Astrocyte of the hippocampus (primary cell): ENCODE measurements around the gene PSMB7.

ENCODE experiments used
- DNase-seq: peaks from one replicate; pipeline ENCODE4 v3.0.0; 2011; ENCODE audit warnings: low read depth, low spot score

Gene PSMB7

DNA sequence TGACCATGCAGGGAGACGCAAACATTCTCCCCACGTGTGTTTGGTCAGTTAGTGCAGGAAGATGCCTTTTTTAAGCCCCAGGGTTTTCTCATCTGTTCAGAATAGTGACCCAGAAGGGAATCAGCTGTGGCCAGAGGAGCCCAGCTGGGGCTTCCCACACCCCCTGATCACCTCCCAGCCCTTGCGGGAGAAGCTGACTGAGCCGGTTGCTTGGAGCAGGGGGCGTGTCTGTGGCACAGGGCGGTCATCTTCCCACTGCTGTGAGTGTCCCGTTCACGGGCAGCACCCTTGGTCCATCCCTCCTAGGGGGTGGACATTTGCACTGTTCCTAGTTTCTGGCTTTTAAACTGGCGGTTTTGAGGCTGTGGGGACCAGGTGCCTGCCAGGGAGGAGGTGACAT, 87.8 kb downstream of the PSMB7 start:
- DNase-seq: no peak

DNA sequence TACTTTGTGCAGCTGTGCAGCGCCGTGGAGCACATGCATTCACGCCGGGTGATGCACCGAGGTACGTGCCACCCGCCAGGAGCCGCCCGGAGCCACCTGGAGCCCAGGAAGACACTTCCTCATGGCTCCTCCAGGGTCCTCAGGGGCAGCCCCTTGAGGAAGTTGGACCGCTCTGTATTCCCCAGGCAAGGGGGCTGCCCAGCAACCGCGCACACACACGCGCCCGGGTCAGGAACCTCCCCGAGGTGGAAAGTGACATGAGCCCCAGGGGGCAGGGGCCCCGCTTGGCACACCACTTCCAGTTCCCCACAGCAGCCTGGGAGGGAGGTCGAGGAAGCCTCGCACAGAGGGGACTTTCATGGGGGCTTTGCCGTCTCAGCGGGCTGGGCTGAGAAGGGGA, 88.9 kb downstream of the PSMB7 start:
- DNase-seq: no peak

DNA sequence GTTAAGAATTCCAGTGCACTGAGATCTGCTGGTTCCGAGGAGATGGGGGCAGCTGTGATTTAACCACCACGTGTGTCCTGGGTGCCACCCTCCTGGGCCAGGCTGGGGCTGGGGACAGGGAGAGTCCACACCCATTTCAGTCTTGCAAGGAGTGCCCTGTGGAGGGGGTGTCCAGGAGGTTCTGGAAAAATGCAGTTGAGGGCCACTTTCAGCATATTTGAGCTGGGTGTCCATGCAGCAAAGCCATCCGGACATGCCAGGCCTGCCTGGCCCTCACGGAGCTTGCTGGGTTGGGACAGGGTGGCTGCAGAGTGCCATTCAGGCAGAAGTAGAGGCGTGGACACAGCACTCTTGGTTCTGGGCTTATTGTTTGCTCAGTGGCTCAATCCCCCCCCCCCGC, 89.4 kb downstream of the PSMB7 start:
- no peak for DNase-seq

DNA sequence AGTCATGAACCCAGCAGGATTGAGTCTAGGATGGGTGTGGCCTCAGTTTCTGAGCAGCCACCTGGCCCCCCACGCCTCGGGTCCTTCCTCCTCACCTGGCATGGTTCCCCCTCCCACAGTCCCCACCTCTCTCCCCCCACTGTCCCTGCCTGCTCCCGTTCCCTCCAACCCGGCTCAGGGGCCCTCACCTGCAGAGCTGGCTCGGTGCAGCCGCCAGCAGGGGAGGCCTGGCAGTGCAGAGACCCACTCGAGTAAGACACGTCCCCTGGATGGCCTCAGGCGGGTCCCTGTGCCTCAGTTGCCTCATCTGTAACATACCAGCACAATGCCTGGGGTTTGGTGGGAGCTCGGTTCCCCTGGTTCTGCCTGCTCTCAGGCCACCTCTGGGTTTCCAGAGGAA, 91.3 kb downstream of the PSMB7 start:
- DNase-seq: no peak

DNA sequence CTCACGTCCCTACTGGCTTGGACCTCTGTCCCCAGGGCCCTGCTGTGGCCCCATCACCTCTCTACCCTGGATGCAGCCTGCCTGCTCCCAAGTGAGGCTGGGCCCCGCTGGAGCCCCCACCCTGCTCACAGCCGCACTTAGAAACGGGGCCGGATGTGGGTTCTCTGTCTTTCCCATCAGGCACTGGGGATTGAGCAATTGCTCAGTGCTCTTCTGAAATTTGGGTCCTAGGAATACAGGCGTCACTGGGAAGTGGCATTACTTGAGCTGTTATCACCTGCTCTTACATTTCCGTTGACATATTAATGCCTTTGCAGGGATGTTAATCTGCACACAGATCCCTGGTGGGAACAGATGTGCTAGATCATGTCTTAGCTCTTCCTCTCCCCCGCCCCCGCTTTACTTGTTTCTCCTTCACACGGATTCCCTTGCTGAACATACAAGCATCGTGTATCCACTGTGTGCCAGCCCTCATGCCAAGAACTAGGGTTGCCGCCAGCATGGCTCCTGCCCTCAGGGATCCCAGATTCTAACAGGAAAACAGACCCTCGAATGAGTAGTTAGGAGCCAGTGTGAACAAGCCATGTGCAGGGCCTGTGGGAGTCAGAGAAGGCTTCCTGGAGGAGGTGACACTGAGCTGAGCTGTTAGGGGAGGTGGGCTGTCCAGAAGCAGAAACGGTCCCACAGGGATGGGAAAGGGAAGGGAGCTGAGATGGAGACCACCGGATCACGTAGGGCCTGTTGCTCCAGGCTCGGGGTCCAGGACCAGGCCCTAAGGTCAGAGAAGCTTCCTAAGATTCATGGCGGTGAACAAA, 92.4 kb downstream of the PSMB7 start:
- no peak for DNase-seq

DNA sequence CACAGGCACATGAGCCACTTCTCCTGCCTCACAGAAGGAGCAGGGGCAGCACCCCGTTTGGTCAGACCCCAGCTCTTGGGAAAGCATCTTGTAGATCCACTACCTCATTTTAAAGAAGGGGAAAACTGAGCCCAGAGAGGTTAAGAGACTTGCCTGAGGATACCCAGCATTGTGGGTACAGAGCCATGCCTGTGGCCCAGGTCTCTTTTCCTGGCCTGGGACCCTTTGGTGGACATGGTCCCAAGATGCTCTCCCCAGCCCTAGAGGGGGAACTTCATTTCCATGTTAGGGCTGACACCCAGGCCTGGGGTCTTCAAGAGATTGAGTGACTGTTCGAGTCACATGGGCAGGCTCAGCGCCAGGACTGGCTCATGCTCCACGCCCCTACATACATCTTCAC, 93.3 kb downstream of the PSMB7 start:
- DNase-seq: no peak

DNA sequence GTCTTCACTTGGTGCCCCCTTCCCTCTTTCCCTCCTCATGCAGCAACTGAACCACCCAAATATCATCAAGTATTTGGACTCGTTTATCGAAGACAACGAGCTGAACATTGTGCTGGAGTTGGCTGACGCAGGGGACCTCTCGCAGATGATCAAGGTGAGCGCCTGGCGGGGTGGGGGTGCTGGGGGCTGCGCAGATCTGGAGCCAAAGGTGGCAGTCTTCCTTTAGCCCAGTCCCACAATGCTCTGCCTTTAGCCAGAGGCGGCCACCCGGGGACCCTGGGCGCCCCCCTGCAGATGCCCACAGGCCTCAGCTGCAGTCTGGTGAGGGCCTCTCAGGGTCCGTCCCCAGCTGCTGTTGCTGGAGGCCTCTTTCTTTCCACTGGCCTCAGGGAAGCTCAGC, 93.8 kb downstream of the PSMB7 start:
- no peak for DNase-seq

DNA sequence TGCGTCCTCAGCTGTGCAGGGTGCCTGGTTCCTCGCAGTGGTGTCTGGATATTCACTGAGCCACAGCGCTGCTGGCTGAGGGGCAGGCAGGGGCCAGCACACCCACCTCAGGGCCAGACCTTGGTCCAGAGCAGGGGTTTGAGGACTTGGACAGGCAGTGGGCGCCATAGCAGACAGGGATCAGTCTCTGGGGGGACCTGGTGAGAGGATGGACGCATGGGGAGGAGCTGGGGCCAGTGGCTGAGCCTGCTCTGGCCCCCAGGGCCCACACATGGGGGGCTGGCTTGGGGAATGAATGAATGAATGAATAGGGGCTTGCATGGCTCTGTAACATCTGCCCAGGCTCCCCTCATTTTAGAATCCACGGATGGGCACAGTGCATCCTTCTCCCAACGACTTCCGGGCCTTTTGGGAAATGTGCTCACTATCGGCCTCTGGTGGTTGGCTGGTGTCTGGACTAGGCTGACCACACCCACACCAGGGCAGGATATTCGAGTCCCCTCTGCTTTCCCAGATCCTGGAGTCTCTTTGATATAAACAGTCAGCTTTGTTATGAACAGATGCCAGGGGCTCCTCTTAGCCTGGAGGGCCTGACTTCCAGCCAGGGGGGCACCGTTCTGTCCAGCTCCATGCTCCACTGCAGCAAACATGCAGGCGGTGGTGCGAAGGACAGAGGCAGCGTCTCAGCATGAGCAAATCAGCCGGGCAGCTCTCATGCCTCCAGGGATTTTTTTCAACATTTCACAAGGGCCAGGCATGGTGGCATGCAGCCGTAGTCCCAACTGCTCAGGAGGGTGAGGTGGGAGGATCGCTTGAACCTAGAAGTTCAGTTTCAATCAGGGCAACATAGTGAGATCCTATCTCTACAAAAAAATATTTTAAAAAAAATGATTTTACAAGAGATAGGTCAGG, 94.9 kb downstream of the PSMB7 start:
- peak; percentile 80 for DNase-seq

DNA sequence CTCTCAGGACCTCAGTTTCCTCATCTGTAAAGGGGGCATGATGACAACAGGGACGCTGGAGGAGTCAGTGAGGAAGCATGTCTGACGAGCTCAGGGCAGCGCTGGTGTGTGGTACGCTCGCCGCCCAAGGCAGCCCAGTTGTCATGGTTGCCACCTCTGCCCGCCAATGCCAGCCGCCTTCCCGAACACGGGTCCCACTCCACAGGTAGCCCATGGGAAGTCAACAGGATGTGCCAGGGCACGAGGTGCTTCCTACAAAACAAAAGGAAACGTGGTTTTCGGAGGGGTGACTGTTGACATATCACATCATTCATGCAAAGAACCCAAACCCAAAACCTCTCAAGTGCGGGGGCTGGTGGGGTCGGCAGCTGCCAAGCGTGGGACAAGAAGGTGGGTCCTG, 99.4 kb downstream of the PSMB7 start:
- DNase-seq: no peak

DNA sequence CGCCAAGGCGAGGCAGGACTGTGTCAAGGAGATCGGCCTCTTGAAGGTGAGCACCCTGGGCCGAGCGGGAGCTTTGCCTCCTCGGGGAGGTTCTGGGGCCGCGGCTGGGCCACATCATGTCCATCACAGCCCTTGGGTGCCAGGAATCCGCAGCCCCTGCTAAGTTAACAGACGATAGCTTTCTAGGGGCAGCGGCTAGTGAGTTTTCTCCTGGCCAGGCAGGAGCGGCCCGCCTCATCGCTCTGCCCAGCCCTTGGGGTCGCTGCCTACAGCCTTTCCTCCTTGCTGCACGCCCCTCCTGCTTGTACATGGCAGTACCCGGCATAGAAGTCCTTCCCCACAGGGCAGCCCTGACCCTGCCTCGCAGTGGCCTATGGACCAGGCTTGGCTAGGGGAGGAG, 101.3 kb downstream of the PSMB7 start:
- no peak for DNase-seq

DNA sequence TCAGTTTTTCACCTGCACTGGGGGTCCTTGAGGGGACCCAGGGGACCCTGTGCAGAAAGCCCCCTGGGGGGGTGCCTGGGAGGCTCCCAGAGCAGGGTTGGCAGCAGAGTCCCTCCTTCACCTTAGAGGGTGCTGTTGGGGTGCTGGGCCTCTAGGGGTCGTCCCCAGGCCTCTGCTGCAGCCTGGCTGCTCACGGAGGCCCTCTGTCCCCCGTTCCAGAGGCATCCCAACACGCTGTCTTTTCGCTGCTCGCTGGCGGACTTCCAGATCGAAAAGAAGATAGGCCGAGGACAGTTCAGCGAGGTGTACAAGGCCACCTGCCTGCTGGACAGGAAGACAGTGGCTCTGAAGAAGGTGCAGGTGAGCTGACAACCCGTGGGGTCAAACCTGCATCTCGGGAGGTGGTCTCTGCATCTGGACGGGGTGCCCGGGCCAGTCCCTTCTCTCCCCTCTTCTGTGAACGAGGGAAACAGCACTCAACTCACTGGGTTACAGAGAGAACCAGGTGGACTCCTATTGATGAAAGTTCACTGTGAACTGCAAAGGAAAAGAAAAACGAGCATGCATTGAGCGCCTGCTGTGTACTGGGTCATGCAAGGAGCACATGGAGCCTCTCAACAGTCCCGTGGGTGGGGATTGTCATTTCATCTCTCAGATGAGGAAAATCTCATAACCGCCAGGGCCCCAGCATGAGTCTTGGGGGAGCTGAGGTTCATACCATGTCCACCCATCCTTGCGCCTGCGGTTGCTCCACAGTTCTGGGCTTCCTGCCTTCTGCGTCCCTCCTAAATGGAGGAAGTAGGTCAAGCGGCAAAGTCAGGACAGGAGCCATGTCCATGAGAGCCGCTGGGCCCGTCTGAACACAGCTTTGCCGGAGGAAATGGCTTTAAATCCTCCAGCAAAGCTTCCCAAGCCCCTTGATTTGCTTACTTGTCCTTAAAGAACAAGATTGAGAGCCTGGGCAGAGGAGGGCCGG, 102.7 kb downstream of the PSMB7 start:
- DNase-seq: no peak

DNA sequence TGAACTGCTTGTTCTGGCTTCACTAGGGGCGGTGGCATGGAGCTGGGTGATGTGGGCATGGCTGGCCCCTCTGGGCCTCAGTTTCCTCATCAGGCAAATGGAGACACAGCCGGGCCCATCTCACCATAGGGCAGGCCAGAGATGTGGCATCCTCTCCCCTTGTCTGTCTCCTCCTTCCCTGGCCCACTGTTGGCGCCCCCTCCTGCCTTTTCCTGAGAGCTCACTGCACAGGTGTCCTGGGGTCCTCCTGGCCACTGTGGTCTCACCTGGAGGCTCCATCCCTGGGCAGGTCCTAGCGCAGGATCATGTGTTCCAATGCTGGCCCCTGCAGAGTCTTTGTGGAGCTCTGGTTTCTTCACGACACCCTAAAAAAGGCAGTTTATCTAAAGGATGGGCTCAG, 104.0 kb downstream of the PSMB7 start:
- no peak for DNase-seq

DNA sequence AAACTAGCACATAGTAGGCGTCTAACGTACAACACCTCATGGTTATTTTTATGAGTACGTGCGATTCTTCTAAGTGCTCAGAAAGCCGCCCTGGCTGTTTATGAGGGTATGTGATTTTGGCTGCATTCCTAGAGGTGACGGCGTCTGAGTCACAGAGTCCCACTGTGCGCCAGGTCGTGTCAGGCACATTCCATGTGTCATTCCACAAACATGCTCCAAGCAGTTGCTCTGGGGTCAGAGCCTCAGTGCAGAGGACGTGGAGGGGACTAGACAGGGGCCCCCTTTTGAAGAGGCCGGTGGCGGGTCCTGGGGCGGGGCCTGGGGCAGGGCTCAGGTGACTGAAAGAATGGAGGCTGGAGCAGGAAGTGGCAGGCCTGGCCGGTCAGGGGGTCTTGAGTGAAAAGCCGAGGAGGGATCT, 105.6 kb downstream of the PSMB7 start:
- peak; percentile 98 for DNase-seq

DNA sequence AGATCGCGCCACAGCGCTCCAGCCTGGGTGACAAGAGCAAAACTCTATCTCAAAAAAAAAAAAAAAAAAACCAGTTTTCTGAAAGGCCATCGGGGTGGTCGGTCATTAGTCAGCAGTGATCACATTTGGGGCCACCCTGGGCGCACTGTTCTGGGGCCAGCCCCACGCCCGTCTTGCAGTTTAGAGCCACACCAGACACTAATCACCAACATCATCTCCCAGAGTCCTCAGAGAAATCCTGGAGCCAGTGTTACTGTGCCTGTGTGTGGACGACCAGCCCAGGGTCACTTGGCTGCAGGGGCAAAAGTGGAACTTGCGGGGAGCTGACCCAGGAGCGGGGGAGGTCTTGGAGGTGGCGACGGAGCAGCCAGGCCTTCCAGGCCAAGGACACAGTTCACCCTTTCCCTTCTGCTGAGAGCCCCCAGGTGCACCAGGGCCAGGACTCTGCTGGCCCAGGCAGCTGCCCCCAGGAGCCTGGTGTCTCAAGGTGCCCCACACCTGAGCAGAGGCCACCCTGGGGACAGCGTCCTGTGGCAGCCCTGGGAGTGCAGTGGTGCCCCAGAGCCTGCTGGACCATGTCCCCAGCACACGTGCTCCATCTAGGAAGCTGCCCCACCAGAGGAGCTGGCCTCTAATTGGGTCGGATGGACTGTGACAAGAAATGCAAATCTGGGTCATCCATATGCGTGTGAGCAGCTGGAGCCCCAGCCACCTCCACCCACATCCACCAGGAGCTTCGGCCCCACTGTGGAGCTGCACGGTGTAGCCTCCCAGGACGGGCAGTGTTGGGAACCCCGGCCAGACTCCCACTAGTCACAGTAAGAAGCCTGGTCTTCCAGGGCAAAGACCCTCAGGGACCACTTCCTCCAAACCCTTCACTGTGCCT, 106.4 kb downstream of the PSMB7 start:
- no peak for DNase-seq

DNA sequence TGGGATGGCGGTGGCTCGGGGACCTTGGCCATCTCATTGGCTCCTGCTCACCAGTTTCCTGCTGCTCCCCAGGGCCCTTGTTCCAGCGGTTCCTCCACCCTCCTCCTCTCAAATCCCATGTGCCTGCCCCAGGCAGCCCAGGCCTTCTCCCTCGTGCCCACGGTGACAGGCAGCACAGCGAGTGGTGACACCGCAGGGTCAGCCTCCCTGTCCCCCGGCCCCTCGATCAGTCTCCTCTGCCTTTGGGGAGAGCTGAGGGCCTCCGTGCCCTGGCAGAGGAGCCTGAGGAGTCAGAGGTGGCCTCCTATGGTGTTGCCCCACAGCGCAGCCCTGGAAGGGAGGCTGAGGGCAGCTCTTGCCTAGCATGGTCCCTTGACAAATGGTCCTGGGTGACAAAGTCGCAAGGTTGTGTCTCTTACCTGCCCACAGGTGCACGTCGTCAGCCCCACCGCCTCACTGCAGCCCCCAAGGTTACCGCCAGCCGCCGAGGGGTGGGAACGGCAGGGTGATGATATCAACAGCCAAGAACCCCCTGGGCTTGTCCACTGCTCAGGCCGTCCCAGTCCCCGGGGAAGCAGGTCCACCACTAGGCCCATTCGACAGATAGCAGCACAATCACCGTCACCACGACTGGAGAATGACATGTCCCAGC, 107.7 kb downstream of the PSMB7 start:
- no peak for DNase-seq

DNA sequence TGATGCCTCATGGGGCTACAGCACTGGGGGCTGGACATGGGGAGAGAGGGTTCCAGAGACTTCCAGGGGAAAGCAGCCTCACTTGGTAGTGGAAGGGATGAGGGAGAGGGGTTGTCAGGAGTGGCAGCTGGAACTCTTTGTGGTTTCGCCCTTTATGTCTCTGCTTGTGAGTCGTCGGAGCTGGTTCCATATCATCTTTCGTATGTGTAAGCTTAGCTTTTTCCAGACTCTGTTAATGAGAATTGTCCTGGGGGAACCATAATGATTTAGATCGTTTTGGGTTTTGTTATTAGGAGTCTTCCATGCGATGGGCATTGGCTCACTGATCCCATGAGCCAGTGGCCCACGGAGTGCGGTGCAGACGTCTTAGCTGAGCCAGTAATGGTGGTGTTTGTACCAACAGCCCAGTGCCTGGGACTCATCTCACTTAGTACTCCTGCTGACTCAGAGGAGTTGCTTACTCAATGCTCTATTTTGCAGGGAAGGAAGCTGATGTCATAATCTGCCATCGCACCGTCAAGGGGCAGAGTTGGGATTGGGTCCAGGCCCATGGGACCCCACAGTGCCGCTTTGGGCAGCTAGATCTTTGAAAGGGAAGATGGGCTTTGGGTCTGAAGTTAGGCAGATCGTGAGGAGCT, 109.0 kb downstream of the PSMB7 start:
- DNase-seq: peak; percentile 84

DNA sequence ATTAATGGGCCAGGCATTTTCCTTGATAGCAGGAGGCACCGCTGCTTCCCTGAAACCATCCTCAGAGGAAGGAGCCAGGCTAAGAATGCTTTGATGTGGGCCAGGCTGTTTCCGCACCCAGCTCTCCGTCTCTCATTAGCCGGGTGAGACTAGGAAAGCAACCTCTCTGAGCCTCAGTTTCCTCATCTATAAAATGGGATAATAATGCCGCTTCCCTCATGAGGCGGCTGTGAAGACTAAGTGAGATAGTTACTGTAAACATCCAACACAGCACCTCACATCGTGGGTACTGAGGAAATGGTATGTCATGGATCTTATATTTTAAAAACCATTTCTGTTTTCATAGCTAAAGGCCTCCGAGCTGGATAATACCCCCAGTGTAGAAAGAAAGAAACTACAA, 111.0 kb downstream of the PSMB7 start:
- DNase-seq: no peak

DNA sequence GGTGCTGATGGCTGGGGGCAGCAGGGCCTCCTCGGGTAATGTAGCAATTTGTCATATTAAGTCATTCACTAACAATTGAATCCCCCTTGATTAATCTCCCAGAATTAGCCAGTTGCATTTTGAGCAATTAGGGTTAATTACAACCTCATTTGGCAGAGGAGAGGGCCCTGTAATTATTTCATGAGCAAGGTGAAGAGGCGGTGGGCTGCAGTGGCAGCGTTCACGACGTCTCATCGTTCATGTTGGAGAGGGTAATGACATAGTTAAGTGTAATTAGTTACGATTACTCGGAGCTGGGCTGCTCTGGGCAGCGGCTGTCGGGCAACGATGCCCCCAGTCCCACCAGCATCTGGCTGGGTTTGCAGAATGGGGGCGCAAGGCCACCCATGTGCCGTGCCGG, 111.5 kb downstream of the PSMB7 start:
- no peak for DNase-seq
